ENCODE data around the gene LILRB5.
"Not testable (repeated sequence)": the region's sequence is repeated elsewhere in the genome, so short reads cannot be mapped to it uniquely, and the experiment has no call there.

- TF ChIP-seq, protein P1, sequence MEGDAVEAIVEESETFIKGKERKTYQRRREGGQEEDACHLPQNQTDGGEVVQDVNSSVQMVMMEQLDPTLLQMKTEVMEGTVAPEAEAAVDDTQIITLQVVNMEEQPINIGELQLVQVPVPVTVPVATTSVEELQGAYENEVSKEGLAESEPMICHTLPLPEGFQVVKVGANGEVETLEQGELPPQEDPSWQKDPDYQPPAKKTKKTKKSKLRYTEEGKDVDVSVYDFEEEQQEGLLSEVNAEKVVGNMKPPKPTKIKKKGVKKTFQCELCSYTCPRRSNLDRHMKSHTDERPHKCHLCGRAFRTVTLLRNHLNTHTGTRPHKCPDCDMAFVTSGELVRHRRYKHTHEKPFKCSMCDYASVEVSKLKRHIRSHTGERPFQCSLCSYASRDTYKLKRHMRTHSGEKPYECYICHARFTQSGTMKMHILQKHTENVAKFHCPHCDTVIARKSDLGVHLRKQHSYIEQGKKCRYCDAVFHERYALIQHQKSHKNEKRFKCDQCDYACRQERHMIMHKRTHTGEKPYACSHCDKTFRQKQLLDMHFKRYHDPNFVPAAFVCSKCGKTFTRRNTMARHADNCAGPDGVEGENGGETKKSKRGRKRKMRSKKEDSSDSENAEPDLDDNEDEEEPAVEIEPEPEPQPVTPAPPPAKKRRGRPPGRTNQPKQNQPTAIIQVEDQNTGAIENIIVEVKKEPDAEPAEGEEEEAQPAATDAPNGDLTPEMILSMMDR (IDR thresholded peaks at IDR 0.05 in 8 of 11, conservative IDR thresholded peaks at IDR 0.05 in 3 of 11): not testable (repeated sequence)
- TF ChIP-seq POLR2A (IDR thresholded peaks at IDR 0.05): not testable (repeated sequence)
Measured at GRCh38 chr19:54286283-54286682, 29.2 kb upstream of the LILRB5 start.

All from spleen (tissue), 7 donors.